Fibroblast of lung (primary cell): ENCODE results near the gene MCM3AP.

ENCODE experiments used
- CTCF ChIP-seq, 2 donors: IDR thresholded peaks in 1 of 2; conservative IDR thresholded peaks in 1 of 2; 1 replicate in 1 of 2; 2 replicates in 1 of 2; pipeline ENCODE4 v1.5.1; 2011 to 2012; ENCODE audit warnings: low read length in 2 of 2, control low read depth in 1 of 2, inconsistent platforms in 1 of 2, low read depth in 1 of 2, mild to moderate bottlenecking in 1 of 2
- EZH2 ChIP-seq: IDR thresholded peaks from 2 replicates; pipeline ENCODE4 v1.5.1; 2012; ENCODE audit warnings: low read length, control low read depth, mild to moderate bottlenecking; ENCODE audit errors: missing control alignments

- TF ChIP-seq CTCF (conservative IDR thresholded peaks at IDR 0.05 in 1 of 2, IDR thresholded peaks at IDR 0.05 in 1 of 2; ENCODE audit: low read depth in 1 of 2, low read length in 2 of 2) (no peak), EZH2 (no peak)
These were observed 58.4 kb downstream of the MCM3AP start for GRCh38 chr21:46226920-46227599.
